NCI-H146 treated with DMSO at 0.1 percent for 48 hours (cell line): Measurements from ENCODE around the gene MEGF8.
A peak's percentile ranks its signal among the peaks of the same experiment; 100 is the strongest.

Experiments
- DNase-seq: peaks from one replicate; lab custom pipeline; 2025; ENCODE audit not compliant: unreplicated experiment; lab: John Stamatoyannopoulos, UW

MEGF8 gene, protein sequence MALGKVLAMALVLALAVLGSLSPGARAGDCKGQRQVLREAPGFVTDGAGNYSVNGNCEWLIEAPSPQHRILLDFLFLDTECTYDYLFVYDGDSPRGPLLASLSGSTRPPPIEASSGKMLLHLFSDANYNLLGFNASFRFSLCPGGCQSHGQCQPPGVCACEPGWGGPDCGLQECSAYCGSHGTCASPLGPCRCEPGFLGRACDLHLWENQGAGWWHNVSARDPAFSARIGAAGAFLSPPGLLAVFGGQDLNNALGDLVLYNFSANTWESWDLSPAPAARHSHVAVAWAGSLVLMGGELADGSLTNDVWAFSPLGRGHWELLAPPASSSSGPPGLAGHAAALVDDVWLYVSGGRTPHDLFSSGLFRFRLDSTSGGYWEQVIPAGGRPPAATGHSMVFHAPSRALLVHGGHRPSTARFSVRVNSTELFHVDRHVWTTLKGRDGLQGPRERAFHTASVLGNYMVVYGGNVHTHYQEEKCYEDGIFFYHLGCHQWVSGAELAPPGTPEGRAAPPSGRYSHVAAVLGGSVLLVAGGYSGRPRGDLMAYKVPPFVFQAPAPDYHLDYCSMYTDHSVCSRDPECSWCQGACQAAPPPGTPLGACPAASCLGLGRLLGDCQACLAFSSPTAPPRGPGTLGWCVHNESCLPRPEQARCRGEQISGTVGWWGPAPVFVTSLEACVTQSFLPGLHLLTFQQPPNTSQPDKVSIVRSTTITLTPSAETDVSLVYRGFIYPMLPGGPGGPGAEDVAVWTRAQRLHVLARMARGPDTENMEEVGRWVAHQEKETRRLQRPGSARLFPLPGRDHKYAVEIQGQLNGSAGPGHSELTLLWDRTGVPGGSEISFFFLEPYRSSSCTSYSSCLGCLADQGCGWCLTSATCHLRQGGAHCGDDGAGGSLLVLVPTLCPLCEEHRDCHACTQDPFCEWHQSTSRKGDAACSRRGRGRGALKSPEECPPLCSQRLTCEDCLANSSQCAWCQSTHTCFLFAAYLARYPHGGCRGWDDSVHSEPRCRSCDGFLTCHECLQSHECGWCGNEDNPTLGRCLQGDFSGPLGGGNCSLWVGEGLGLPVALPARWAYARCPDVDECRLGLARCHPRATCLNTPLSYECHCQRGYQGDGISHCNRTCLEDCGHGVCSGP (N-terminal part only)

GRCh38 chr19:42325308-42325895 is at the start of gene MEGF8:
TSS of gene MEGF8 (plus strand) at chr19:42325635. CDS start at chr19:42326244, 609 bp downstream.
- DNase-seq = peak; percentile 99

- no peak for DNase-seq
Observed at GRCh38 chr19:42276284-42276683, 49.2 kb upstream of the MEGF8 start.

DNA sequence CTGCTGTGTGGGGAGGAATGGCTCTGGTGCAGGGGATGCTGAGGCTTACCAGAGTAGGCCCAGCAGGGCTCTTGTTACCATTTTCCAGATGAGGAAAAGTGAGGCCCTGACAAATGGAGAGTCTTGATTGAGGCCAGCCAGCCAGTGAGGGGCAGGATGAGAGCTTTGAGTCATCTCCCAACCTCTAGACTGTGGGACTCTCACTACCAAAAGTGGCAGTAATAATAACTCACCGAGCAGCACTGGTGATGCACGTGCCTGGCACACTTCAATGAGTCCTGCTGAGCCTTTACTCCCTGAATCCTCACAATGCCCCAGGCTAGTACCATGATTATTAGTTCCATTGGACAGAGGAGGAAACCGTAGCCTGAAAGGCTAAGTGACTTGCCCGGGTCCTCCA is 48.6 kb upstream of the MEGF8 start:
- DNase-seq = no peak

GRCh38 chr19:42277821-42278451 is 47.5 kb upstream of the MEGF8 start:
- no peak for DNase-seq

GRCh38 chr19:42278452-42279154 is 46.8 kb upstream of the MEGF8 start:
- DNase-seq = no peak

GRCh38 chr19:42279155-42279901 is 46.1 kb upstream of the MEGF8 start:
- peak; percentile 37 for DNase-seq

GRCh38 chr19:42279902-42280814 is 45.3 kb upstream of the MEGF8 start:
- peak; percentile 84 for DNase-seq

GRCh38 chr19:42280815-42281145 is 44.7 kb upstream of the MEGF8 start:
- DNase-seq = no peak

DNA sequence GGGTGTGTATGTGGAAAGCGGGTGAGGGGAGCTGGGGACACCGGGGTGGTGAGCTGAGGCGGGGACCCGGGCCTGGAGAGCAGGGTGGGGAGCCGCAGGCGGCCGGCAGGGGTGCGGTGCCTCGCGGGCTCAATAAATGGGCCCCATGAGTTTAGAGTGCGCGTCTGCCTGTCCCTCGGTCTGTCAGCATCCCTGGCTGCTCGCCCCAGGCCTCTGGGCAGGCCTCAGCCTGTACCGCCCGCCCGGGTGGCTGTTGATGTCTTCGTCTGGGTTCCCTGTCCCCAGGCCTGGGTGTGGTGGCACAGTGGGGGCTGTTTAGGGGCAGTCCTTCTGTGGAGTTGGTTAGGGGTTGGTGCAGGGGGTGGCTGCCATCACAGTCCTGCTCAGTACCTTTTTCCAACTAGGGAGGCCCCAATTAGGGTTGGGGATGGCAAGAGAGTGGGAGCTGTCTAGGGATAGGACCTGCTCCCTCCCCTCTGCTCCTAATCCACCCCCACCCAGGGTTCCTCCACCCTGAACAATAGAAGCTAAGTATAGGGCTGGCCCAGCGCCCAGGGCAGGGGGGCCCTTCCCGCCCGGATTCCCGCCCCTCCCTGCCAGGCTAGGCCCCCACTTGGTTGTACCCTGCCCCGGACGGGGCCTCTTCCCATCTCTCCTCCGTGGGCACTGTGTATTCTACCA is 44.1 kb upstream of the MEGF8 start:
- peak; percentile 56 for DNase-seq

DNA sequence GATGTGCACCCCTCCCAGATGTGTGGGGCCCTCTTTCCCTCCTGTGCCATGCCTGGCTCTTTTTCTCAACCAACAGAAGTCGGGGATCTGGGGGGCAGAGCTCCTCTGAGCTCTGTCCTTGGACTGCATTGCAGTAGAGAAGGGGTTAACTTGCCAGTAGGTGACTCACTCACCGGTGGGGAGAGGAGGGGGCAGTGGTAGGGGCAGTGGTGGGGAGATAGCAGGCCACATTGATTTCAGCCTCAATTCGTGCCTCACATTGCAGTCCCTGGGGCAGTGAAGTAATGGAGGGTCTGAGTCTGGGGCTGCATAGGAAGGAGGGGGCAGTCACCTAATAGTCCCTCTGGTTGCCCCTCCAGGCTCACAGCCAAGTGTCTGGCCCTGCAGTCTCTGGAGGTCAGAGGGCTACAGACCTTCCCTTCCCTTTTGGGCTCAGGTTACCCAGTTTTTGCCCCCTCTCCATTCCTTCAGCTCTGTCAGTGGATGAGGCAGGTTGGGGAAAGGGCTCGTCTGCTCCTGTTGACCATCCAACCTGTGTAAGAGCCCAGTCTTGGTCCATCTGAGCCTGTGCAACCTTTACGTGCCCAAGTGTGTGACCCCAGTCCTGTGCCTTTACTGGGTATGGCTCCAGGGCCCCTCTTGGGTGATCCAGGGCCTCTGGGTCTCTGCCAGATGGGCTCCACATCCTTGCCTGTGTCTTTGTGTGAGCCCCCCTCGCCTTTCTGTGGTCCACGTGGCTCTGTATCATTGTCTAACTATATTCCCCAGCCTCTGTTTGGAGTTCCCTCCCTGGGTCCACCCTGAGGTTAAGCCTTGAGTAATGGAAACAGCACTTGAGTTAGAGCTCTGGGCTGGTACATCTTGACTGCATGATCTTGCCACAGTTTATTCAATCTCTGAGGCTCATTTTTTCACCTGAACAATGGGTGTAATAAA is 43.3 kb upstream of the MEGF8 start:
- DNase-seq = no peak

GRCh38 chr19:42282819-42283187 is 42.6 kb upstream of the MEGF8 start:
- DNase-seq = no peak

DNA sequence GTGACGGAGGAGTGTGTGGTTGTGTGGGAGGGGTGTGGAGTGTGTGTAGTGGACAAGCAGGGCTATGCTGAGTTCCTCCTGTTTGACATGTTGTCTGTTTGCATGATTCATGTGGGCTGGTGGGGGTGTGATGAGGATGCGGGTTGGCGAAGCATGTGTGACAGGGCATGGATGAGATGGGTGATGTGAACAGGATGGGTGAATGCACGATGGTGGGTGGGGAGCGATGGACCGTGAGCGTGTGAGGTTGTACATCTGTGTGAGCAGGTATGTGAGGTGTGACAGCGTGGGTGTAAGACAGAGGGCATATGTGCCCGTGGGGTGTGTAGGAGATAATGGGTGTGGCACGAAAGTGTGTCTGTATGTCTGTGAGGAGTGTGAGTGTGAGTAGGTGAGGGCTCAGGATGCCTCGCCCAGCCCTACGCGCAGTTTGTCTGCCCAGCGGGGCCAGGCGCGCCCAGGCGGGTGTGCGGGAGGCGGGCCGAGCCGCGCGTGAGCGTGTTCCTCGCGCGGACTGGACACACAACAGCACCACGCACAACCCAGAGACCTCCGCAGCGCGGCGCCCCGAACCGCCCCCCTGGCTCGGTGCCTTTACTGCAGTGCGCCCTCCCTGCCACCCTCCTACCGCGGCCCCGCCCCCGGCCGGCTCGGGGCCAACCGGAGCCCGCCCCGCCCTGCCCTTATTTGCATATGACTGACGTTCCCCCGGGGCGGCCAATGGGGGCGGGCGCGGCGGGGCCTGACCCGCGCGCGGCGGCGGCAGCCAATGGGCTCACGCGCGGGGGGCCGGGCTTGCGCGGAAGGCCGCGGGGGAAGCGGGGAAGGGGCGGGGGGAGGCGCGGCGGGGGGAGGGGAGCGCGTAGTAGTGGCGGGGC is 42.0 kb upstream of the MEGF8 start:
- DNase-seq = peak; percentile 89

DNA sequence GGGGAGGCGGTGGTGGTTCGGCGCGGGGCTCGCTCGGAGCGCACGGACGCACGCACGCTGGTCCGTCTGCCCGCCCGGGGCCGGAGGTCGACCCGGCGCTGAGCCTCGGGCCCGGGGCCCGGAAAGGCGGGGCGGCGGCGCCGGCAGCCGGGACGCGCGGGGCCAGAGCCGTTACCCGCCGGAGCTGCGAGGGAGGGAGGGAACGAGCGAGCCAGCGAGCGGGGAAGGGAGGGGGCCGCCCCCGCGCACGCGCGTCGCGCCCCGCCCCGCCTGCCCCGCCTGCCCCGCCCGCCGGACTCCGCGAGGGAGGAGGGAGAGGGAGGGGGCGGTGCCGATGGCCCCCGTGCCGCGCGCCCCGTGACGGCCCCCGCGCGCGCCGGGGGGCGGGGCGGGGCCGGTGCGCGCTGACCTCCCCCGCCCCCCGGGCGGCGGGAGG is 41.4 kb upstream of the MEGF8 start:
- peak; percentile 60 for DNase-seq

GRCh38 chr19:42284591-42285341 is 40.7 kb upstream of the MEGF8 start:
- no peak for DNase-seq

DNA sequence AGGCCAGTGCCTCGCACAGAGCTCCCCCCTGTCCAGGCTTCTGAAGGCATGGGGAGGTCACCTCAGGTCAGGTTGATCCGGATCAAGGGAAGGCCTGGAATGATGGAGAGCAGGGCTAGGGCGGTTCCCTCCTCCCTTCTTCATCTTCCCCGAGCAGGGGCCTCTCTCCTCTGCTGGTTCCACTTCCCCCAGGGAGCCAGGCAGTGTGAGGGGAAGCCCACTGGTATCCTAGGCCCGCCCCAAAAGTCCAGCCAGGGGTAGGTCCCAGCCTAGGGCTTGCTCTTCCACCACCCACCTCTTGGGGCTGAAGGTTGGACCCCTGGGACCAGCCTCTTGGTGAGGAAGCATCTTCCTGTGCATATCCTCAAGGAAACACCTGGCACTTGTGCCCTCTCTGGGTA is 39.9 kb upstream of the MEGF8 start:
- no peak for DNase-seq
